ENCODE results near the gene SYN1.

Gene SYN1

GRCh38 chrX:47632666-47633065, 13.0 kb upstream of the SYN1 start:
- no peaks in the 10 kb centered on the region for H3K27me3 ChIP-seq (ENCODE audit: insufficient read depth, low read depth)
- no peak for TF ChIP-seq CTCF (conservative IDR thresholded peaks at IDR 0.05; ENCODE audit: low read depth, low read length)

GRCh38 chrX:47631676-47632075, 12.0 kb upstream of the SYN1 start:
- Histone ChIP-seq H3K36me3 (ENCODE audit: insufficient read depth) (no peaks in the 10 kb centered on the region), H4K20me1 (ENCODE audit: insufficient read depth) (no peaks in the 10 kb centered on the region), H3K27me3 (ENCODE audit: insufficient read depth, low read depth) (no peaks in the 10 kb centered on the region), H3K27ac (no peak overlapping the region), H3K4me1 (ENCODE audit: low read depth, poor library complexity, severe bottlenecking) (peaks cover 8% of the 10 kb centered on the region), H3K79me2 (ENCODE audit: insufficient read depth, low read depth) (no peaks in the 10 kb centered on the region), H2AFZ (ENCODE audit: low read depth) (no peak overlapping the region), H3K4me3 (IDR thresholded peaks at IDR 0.05; ENCODE audit: insufficient read depth, low read depth, low read length) (no peak overlapping the region), H3K9ac (no peak overlapping the region), H3K4me2 (no peak overlapping the region)
- TF ChIP-seq CTCF (conservative IDR thresholded peaks at IDR 0.05; ENCODE audit: low read depth, low read length) = no peak

More at GRCh38 chrX:47632666-47633065, 13.0 kb upstream of the SYN1 start:
- Histone ChIP-seq H3K4me2 (no peak overlapping the region), H3K4me3 (IDR thresholded peaks at IDR 0.05; ENCODE audit: insufficient read depth, low read depth, low read length) (no peak overlapping the region), H3K36me3 (ENCODE audit: insufficient read depth) (no peaks in the 10 kb centered on the region), H3K79me2 (ENCODE audit: insufficient read depth, low read depth) (no peaks in the 10 kb centered on the region), H4K20me1 (ENCODE audit: insufficient read depth) (no peaks in the 10 kb centered on the region), H3K4me1 (ENCODE audit: low read depth, poor library complexity, severe bottlenecking) (peaks cover 8% of the 10 kb centered on the region), H2AFZ (ENCODE audit: low read depth) (no peak overlapping the region), H3K27ac (no peak overlapping the region), H3K9ac (no peak overlapping the region)

GRCh38 chrX:47629419-47630200, 10.0 kb upstream of the SYN1 start, which contains the start of gene CFP:
CFP (minus strand) TSS chrX:47629930; CDS start chrX:47629844, 86 bp downstream.
- H3K4me2 ChIP-seq = no peak within 1 kb of the TSS
- no peak within 1 kb of the TSS for H2AFZ ChIP-seq (ENCODE audit: low read depth)
- H4K20me1 ChIP-seq (ENCODE audit: insufficient read depth) = no peaks in the 10 kb centered on the region
- no peak within 1 kb of the TSS for H3K4me3 ChIP-seq (IDR thresholded peaks at IDR 0.05; ENCODE audit: insufficient read depth, low read depth, low read length)
- no peak within 1 kb of the TSS for H3K9ac ChIP-seq
- H3K27ac ChIP-seq = no peak within 1 kb of the TSS
- peaks cover 8% of the 10 kb centered on the region for H3K4me1 ChIP-seq (ENCODE audit: low read depth, poor library complexity, severe bottlenecking)
- H3K27me3 ChIP-seq (ENCODE audit: insufficient read depth, low read depth) = no peaks in the 10 kb centered on the region
- H3K79me2 ChIP-seq (ENCODE audit: insufficient read depth, low read depth) = no peaks in the 10 kb centered on the region
- no peak for TF ChIP-seq CTCF (conservative IDR thresholded peaks at IDR 0.05; ENCODE audit: low read depth, low read length)
- no peaks in the 10 kb centered on the region for H3K36me3 ChIP-seq (ENCODE audit: insufficient read depth)

- no peak for TF ChIP-seq CTCF (conservative IDR thresholded peaks at IDR 0.05; ENCODE audit: low read depth, low read length)
- peaks cover 8% of the 10 kb centered on the region for H3K4me1 ChIP-seq (ENCODE audit: low read depth, poor library complexity, severe bottlenecking)
- H4K20me1 ChIP-seq (ENCODE audit: insufficient read depth) = no peaks in the 10 kb centered on the region
- no peak overlapping the region for H3K4me3 ChIP-seq (IDR thresholded peaks at IDR 0.05; ENCODE audit: insufficient read depth, low read depth, low read length)
- H3K9ac ChIP-seq = no peak overlapping the region
- H3K79me2 ChIP-seq (ENCODE audit: insufficient read depth, low read depth) = no peaks in the 10 kb centered on the region
- no peak overlapping the region for H3K27ac ChIP-seq
- H3K4me2 ChIP-seq = no peak overlapping the region
- no peaks in the 10 kb centered on the region for H3K36me3 ChIP-seq (ENCODE audit: insufficient read depth)
- no peaks in the 10 kb centered on the region for H3K27me3 ChIP-seq (ENCODE audit: insufficient read depth, low read depth)
- no peak overlapping the region for H2AFZ ChIP-seq (ENCODE audit: low read depth)
Observed at GRCh38 chrX:47628982-47629381, 9.3 kb upstream of the SYN1 start.

All from KMS-11 (cell line).